Astrocyte of the cerebellum (primary cell): ENCODE measurements around the gene MESP1.
"Not testable (repeated sequence)": the region's sequence is repeated elsewhere in the genome, so short reads cannot be mapped to it uniquely, and the experiment has no call there.

Source experiments
- DNase-seq: peaks from one replicate; pipeline ENCODE4 v3.0.0-alpha.2; 2011; ENCODE audit warnings: low read depth
- H3K4me3 ChIP-seq: 2 replicates; pipeline ENCODE4 v1.5.1; 2011; ENCODE audit warnings: mild to moderate bottlenecking, low read depth, low read length, moderate library complexity
- in situ Hi-C: cut with HindIII; loops from 2 replicates; pipeline ENCODE4 v1.10.0; 2017; ENCODE audit warnings: low sequenced_read_pairs
- TF ChIP-seq, protein P1 (sequence below): IDR thresholded peaks from 2 replicates; pipeline ENCODE4 v1.5.1; 2012; ENCODE audit warnings: low read length, low read depth, moderate library complexity, mild to moderate bottlenecking; ENCODE audit errors: missing control alignments

The MESP1 gene

GRCh38 chr15:89794627-89795241 is 43.7 kb upstream of the MESP1 start:
- in situ Hi-C loops: loop anchor here (5.0 kb wide), 1 partner anchor 68 kb away; no protein-coding TSS in a partner anchor
- peak; percentile 54 for DNase-seq
- H3K4me3 ChIP-seq: no peak overlapping the region
- TF ChIP-seq, protein P1, sequence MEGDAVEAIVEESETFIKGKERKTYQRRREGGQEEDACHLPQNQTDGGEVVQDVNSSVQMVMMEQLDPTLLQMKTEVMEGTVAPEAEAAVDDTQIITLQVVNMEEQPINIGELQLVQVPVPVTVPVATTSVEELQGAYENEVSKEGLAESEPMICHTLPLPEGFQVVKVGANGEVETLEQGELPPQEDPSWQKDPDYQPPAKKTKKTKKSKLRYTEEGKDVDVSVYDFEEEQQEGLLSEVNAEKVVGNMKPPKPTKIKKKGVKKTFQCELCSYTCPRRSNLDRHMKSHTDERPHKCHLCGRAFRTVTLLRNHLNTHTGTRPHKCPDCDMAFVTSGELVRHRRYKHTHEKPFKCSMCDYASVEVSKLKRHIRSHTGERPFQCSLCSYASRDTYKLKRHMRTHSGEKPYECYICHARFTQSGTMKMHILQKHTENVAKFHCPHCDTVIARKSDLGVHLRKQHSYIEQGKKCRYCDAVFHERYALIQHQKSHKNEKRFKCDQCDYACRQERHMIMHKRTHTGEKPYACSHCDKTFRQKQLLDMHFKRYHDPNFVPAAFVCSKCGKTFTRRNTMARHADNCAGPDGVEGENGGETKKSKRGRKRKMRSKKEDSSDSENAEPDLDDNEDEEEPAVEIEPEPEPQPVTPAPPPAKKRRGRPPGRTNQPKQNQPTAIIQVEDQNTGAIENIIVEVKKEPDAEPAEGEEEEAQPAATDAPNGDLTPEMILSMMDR: no peak

- DNase-seq: no peak
- H3K4me3 ChIP-seq: no peak overlapping the region
- in situ Hi-C loops: no loop called here
- TF ChIP-seq, protein P1: no peak
These were observed 41.2 kb upstream of the MESP1 start for GRCh38 chr15:89792106-89792805.

GRCh38 chr15:89790661-89791060 is 39.6 kb upstream of the MESP1 start:
- H3K4me3 ChIP-seq: no peak overlapping the region
- DNase-seq: no peak
- TF ChIP-seq, protein P1: no peak
- in situ Hi-C loops: no loop called here

DNA sequence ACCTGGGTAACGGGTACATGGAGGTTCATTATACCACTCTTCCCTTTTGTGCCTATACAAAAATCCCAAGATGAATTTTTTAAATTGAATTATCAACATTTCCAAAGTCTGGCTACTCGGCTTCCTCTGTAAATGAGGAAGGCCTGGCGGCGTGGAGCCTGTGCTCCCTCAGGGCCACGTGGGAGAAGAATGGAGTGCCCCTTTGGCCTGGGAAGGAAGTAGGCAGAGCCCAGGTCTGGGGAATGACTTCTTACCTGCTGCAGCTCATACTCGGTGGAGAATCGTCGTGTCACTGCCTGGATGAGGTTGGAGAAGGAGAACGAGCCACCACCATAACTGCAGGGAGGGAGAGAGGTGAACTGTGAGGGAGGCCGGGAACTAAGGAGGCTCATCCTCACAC is 39.2 kb upstream of the MESP1 start:
- in situ Hi-C loops: no loop called here
- no peak overlapping the region for H3K4me3 ChIP-seq
- DNase-seq: no peak
- TF ChIP-seq, protein P1: no peak

DNA sequence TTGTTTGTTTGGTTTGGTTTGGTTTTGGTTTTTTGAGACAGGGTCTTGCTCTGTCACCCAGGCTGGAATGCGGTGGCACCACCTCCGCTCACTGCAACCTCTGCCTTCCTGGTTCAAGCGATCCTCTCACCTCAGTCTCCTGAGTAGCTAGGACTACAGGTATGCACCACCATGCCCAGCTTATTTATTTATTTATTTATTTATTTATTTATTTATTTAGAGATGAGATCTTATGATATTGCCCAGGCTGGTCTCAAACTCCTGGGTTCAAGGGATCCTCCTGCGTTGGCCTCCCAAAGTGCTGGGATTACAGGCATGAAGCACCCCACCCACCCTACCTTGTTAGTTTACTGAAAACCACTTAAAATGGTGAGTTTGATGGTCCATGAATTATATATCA is 37.5 kb upstream of the MESP1 start:
- DNase-seq, in situ Hi-C loops, H3K4me3 ChIP-seq: not testable (repeated sequence)

DNA sequence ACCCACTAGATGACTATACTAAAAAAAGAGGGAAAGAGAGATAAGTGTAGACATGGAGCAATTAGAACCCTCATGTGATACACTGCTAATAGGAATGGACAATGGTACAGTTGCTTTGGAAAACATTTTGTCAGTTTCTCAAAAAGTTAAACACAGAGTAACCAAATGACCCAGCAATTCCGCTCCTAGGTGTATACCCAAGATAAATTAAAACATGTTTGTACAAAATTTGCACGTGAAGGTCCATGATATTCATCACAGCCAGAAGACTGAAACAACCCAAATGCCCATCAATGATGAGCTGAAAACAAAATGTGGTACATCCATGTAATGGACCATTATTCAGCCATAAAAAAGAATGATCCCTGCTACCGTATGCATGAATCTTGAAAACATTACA is 36.9 kb upstream of the MESP1 start:
- no peak for DNase-seq
- TF ChIP-seq, protein P1: no peak
- in situ Hi-C loops: no loop called here
- H3K4me3 ChIP-seq: no peak overlapping the region

GRCh38 chr15:89785774-89786140 is 34.7 kb upstream of the MESP1 start:
- H3K4me3 ChIP-seq: no peak overlapping the region
- peak; percentile 20 for DNase-seq
- in situ Hi-C loops: no loop called here

More at GRCh38 chr15:89785774-89786140, 34.7 kb upstream of the MESP1 start:
- TF ChIP-seq, protein P1: no peak
